Mucosa of gallbladder (tissue), 1 donor: ENCODE results near the gene CYSTM1. TPM values are rescaled to one million over a fixed set of nuclear protein-coding genes. Genes with fewer than 3 reads are reported as not detected.

Source experiments
- DNase-seq: peaks from one replicate; pipeline ENCODE4 v3.0.0-alpha.2; 2020; ENCODE audit warnings: low spot score
- total RNA-seq: library from RNA; stranded (reverse); gene quantifications from one replicate; pipeline ENCODE4 v1.2.1, GENCODE V29; 2021
- donor health status: DM: no; HTN: no; CAD: no.

The CYSTM1 gene
- total RNA-seq, 1 donor from 2014 or later, result 382 TPM

GRCh38 chr5:140292212-140293036 lies 117.4 kb downstream of the CYSTM1 start:
- no peak for DNase-seq

Other genes with a start within 250 kb of the CYSTM1 start
- gene NRG2, start 131.9 kb upstream of the CYSTM1 start, total RNA-seq, result 14.5 TPM
- gene PURA, start 61.1 kb upstream of the CYSTM1 start, total RNA-seq, result 39.4 TPM
- gene IGIP, start 49.3 kb upstream of the CYSTM1 start, total RNA-seq, result 17.6 TPM
- 41.8 TPM for gene PFDN1, start 127.9 kb downstream of the CYSTM1 start, total RNA-seq
- gene HBEGF, start 171.4 kb downstream of the CYSTM1 start, total RNA-seq, result 21.2 TPM
- gene SLC4A9, start 185.0 kb downstream of the CYSTM1 start, total RNA-seq, result 0.86 TPM
- gene ANKHD1, start 226.6 kb downstream of the CYSTM1 start, total RNA-seq, result 116 TPM